Measurements from ENCODE around the gene SMIM45.

The SMIM45 gene

DNA sequence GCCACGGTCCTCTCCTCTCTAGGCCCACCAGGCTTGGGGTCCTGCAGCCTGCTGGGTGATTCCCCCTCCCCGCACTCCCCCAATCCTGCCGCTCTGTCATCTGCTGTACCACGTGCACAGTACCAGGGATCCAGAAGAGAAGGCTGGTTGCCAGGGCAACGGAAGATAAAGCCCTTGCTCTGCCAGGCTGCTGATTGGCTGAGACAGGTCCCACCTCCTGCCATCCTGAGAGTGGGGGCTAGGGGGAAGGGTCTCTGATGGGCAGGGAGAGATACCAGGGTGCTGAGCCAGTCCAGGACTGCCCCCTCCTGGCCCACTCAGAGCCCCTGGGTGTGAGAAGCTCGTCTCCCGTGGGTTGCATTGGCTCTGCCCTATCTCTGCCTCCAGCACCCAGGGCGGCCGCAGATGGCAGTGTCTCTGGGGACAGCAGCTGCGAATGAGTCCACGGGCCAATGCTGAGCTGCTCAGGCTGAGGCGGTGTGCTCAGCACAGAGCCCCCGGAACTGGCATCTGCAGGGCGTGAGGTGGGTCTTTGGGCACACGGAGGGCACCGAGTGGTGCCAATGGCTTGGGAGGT lies at the start of gene SMIM45:
Gene SMIM45, plus strand, starts transcription at position 253 of the 577 bp plus-strand sequence.
- DNase-seq (ENCODE audit: low read depth in 3 of 3) = no peak

DNA sequence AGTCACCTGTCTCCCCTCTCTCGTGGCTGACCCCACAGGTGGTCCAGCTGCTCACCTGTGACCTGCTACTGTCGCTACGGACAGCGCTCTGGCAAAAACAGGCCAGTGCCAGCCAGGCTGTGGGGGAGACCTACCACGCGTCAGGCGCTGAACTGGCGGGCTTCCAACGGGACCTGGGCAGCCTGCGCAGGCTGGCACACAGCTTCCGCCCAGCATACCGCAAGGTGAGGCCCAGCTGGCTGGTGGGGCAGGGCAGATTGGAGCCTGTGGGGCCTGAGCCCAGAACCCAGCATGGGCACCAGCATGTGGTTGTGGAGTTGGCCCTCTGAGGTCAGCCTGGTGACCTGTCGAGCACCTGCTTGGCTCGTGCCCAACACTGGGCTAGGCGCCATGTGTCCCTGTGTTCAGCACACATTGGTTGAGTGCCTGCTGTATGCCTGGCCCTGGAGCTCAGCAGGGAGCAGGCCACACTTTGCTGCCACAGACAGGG lies 49.0 kb upstream of the SMIM45 start:
- DNase-seq (ENCODE audit: low read depth in 3 of 3) = no peak

DNA sequence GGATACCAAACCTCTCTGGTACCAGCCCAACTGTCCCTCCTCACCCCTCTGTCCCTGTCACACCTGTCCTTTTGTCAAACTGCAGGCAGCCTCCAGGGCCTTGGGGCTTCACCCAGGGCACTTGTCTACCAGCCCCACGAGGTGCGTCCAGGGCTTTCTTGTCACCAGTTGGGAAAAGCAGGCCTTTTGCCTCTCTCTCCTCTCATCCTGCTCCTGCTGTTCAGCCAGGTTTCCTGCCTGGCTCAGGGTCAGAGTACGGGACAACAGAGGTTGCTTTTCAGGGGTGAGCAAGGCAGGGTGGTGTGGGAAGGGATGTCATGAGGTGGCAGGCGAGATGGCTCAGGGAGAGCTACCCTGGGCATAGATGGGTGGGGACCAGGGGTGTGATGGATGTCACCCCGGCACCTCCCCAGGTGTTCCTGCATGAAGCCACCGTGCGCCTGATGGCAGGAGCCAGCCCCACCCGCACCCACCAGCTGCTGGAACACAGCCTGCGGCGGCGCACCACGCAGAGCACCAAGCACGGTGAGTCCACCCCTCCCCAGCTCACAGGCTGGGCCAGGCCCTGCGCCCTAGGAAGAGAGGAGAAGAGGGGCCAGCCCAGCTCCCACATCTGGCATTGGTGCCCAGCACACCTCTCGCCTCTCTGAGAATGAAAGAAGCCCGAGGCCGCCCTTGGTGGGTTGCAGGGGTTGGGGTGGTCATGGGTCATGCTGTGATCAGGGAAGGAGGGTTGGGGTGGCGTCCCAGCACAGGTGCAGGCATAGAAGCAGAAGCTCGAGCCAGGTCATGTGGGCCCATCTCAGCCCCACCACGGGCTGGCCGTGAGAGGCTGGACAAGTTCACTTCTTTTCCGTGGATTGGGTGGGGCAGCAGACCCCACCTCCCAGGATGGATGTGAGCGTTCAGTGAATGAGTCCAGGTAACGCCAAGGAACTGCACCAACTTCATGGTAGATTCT lies 47.2 kb upstream of the SMIM45 start:
- DNase-seq (ENCODE audit: low read depth in 3 of 3) = no peak

DNA sequence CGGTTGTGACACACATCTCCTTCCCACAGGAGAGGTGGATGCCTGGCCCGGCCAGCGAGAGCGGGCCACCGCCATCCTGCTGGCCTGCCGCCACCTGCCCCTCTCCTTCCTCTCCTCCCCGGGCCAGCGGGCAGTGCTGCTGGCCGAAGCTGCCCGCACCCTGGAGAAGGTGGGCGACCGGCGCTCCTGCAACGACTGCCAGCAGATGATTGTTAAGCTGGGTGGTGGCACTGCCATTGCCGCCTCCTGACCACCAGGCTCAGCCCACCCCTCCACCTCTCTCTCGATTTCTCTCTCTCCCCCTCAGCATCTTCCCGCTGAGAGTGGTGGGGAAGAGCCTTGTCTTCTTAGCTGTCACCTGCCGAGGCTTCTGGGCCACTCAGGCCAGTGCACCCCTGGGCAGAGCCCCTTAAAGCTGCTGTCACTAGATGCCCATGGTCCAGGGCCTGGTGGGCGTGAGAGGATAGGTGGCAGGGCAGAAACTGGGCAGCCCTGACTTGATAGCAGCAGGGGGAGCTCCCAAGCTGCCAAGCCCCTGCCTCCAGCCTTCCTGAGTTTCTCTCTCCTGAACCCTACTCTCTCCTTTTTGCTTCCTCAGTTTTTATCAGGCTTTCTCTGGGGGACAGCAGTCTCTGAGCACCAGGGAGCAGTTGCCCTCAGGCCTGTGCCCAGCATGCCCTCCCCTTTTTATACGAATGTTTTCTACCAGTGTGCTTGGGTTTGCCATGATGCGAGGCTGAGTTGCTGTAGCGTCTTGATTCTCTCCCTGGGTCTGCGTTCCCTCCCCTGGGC lies 46.3 kb upstream of the SMIM45 start:
- DNase-seq (ENCODE audit: low read depth in 3 of 3) = no peak

DNA sequence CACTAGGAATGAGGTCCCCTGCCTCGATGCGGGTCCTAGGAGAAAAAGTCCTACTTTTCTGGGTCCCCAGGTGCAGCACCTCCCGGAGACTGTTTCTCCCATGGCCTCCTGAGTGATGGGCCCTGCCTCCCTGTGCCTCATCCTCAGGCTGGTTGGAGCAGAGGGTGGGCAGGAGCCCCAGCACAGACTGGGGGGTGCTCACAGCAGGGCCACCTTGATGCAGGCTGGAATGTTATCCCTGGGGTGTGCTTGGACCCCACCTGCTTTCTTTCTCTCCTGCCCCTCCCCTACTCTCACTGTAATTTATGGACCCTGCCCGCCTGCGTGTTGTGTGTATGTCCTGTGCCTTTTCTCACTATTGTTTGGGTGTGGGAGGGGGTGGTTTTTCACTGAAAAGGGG lies 45.1 kb upstream of the SMIM45 start:
- DNase-seq (ENCODE audit: low read depth in 3 of 3) = no peak

DNA sequence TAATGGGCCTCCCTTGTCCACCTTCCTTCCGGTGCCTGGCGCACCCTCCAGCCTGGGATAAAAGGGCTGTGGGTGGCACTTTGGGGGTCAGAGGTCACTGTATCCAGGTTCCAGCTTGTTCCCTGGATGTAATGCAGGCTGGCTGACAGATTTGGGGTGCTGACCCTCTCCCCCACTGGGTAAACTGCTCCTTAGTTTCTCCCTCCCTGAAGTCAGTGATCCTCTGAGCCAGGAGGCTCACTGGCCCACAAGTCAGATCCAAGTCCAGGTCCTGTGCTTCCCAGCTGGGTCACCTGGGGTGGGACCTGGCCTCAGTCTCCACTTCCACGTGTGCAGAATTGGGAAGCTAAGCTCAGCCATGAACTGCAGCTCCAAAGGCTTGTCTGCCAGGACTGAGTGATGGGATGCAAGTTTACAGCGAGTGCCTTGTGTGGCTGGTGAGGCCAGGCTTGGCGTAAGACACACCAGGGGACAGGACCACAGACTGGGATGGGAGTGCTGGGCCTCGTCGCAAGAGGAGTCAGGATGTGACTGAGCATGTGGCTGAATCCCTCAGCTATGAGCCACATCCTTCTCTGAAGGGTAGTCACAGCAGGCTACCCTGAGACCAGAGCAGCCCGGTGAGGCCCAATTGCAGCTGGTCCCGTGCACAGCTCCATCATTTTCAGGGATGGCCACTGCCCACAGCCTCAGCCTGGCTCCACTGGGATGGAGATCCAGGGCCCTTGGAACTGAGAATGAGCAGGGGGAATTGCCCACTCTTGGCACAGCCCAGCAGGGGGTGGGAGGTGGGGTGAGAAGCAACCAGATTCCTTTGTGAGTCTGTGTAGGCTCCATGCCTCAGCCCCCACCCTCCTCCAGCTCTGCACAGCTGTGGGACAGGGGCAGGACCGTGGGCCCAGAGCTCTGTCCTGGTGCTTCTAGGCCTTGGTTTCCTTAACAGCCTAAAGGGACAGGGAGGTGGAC lies 44.2 kb upstream of the SMIM45 start:
- DNase-seq (ENCODE audit: low read depth in 3 of 3) = no peak

DNA sequence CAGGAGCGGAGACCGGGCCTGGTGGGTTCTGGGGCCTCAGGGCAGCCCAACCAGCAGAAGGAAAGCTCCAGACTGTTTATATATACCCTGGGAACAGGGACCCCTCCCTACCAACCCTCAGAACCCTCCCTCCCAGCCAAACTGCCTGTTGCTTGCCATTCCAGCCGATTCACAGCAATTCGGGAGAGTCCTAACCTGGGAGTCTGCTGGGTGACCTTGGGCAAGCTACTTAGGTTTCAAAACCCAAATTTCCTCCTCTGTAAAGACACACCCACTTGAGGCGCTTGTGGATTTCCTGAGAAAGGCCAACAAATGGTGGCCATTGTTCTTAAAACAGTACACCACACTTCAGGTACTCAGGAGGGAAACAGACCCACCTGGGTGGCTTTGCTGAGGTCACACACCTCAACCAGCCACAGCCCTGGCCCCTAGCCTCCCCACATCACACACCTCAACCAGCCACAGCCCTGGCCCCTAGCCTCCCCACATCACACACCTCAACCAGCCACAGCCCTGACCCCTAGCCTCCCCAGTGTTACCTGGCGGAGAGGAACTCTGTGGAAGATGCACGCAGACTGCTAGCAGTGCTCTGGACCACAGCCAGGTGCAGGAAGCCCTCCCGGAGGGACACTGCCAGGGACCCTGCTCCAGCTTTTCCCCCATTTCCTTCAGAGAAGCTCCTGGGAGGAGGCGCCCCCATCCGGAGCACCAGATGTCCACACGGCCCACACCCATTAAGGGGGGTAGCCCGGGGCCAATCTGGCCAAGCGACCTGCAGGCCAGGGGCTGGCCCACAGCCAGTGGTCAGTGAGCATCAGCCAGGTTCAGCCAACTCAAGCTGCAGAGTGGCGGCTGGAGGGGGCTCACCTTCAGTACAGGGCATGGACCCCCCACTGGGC lies 43.3 kb upstream of the SMIM45 start:
- DNase-seq (ENCODE audit: low read depth in 3 of 3) = no peak

DNA sequence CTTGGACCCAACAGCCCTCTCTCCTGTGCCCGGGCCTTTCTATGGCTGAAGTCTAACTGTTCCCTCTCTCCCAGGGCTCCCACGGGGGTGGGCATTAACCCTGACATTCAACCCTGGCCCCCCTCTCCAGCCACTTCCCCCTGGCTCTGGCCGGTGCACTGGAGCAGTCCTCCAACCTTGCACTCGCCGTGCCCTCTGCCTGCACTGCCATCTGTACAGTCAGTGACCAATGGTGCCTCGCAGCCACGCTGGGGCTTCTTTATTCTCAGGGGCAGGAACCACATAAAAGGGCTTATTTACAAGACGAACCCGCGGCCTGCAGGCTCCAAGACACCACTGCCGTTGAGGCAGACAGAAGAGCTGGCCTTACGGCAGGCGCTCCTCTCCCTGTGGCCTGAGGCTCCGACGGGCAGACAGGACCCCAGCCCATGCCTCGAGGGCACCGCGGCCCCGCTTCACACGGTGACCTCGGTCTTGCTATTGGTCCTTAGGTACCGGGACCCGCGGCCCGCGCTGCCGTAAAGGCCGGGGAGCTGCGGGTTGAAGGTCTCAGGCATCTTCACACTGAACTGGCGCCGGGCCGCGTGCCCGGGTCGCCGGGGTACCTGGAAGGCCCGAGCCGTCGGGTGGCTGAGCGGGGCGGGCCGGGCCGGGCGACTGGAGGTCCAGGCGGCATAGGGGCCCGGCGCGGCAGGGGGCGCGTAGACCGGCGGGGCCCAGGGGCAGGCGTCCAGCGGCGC lies 42.5 kb upstream of the SMIM45 start:
- DNase-seq (ENCODE audit: low read depth in 3 of 3) = no peak

DNA sequence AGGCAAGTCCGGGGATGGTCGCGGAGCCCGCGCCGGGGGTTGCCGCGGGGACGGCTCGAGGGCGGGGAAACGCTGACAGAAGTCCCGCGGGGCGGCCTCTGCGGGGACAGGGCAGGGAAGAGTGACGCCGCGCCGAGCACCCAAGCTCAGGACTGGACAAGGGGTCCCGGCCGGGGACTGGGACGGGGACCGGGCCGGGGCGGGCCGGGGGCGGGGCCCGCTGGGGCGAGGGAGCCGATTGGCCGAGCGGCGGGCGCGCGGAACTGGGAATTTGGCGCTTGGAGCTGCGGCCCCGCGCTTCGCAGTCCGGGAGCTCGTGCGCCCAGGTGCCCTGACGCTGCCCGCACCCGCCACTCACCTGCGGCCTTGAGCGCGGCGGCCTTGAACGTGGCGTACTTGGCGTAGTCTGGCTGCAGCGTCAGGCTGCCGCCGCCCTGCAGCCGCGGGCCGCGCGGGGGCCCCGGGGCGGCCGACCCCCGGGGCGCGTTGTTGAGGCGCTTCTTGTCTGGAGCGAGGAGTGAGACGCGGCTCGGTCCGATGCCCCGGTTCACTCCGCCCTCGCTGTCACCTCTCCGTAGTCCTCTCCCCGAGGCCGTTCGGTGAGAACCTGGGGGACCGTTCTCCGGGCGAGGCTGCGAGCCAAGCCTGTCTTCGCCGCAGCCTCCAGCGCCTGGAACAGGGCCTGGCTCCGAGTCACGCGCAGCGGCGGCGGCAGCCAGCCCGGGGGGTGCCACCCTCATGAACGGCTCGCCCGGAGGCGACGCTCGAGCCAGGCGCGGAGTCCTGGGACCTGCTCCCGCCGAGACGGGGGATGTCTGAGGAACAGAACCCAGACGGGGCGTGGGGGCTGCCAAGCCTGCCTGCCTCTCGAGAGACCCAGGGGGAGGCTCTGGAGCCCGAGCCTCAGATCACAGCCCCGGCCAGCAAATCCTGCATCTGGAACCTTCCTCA lies 41.6 kb upstream of the SMIM45 start:
- no peak for DNase-seq (ENCODE audit: low read depth in 3 of 3)

DNA sequence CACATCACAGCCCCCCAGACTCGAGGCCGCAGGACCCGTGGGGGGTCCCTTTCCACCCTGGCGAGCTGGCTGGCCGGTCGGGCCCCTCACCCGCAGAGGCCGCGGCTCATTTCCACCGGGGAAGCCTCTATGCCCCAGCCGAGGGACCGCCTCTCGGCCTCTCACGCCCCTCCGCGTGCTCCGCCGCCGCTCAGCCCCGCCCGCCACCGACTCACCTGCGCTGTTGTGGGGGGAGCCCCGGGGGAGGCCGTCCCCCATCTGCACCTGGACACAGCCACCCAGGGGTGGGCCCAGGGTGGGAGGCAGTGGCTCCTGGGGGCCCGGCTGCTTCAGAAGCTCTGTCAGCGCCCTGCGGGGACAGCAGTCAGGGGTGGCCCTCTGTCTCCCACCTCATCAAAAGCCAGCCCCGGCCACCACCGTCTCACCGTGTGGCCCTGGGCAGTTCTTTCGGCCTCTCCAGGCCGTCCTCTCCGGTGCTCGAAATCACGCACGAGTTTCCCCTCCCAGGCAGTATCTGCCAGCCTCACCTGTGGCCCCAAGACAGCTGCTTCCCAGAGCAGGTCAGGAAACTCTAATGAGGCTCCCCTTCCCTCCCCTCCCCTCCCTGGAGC lies 40.8 kb upstream of the SMIM45 start:
- no peak for DNase-seq (ENCODE audit: low read depth in 3 of 3)

DNA sequence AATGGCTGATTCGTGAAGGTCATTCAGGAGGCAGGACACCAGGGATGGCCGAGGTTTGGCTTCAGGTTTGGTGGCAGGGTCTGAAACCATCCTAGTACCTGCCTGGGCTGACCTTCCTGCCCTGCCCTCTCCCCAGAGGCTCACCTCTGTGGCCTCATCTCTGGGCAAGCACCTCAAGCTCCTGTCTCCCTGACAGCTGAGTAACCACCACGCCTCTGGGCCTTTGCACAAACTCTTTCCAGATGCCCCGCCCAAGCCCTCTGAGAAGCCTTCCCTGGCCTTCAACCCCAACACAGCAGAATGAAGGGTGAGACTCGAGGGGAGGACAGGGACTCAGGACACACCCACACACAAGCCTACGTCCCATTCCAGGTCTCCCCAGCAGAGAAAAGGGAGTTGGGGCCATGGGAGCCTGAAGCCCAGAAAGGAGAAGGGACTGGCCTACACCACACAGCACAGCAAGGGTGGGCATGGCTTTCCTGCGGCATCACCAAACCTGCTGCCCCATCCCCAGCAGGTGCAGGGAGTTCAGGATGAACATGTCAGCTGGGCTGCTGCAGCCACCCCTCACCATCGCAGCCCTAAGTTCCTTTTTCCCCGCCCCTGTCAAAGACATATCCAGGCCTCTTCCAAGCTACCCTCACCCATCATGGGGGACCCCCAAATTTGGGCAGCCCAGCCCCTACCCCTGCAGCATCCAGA lies 39.5 kb upstream of the SMIM45 start:
- no peak for DNase-seq (ENCODE audit: low read depth in 3 of 3)

DNA sequence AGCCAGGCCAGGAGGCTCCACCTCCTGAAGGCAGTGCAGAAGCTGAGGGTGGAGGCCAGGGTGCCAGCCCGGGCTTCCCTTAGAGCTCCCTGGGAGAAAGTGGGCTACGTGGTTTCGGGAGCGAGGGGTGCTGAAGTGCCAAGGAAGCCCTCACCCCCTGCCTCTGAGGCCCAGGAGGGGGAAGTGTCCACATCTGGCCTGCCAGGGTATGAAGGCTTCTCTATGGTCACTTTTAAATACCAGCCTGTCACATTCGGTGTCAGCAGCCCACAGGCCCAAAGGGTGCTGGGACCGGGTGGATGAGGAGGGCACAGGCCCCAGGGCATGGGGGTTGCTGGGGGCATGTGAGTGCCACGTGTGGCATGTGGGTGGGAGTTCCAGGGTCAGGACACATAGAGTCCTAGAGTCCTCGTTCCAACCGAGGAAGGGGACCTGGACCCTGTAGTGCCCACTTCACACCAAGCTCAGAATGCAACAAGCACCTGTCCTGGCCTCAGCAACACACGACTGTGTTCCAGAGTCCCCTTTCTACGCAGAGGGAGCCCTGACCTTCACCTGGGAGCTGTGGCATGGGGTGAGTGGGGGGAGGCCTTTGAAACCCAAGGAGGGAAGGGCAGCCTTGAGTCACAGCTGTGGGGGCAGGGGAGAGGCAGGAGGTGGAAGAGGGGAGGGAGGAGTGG lies 38.8 kb upstream of the SMIM45 start:
- DNase-seq (ENCODE audit: low read depth in 3 of 3) = no peak

DNA sequence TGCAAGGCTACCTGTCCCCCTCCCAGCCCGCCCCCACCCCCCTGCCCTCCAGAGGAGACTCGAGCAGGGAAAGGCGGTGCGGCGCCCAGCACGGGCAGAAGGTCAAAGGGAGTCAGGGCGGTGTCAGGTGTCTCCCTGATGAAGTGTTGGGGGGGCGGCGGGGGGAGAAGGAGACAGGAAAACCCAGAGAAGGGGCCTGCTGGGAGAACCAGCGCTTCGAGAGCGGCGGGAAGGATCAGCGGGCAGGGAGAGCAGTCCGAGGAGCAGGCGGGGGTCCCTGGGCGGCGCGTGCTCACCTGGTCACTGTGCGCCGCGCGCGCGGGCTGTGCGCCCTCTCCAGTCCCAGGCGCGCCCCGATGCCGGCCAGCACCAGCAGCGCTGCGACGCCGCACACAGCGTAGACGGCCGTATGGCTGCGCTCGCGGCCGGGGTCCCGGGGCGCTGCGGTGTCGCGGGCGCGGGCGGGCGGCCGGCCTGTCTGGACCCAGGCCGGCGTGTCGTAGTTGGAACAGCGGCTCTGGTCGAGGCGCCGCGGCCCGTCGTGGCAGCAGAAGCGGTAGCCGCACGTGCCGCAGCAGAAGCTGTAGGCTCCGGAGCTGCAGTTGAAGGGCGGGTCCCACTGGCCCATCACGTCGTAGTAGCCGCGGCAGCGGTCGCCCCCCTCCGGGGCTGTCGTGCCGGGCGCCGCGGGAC lies 38.0 kb upstream of the SMIM45 start:
- DNase-seq (ENCODE audit: low read depth in 3 of 3) = no peak

DNA sequence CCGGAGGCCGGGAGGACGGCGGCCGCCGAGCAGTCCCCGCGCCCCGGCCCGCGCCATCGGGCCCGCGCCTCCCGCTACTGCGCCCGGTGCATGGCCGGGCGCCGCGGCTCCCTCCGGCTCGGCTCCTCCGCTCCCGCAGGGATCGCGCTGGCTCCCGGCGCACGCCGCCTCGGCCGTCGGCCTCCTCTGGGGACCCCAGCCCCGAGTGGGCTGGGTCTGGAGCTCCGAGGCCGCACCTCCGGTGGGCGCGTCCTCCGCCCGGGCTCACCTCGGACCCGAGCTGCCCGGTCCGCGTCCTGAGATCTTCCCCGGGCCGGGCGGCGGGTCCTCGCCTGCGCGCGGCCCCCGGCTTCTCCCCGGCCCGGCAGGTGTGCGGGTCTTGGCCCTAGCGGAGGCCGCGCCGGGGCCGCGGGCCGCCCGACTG lies 37.3 kb upstream of the SMIM45 start:
- no peak for DNase-seq (ENCODE audit: low read depth in 3 of 3)

DNA sequence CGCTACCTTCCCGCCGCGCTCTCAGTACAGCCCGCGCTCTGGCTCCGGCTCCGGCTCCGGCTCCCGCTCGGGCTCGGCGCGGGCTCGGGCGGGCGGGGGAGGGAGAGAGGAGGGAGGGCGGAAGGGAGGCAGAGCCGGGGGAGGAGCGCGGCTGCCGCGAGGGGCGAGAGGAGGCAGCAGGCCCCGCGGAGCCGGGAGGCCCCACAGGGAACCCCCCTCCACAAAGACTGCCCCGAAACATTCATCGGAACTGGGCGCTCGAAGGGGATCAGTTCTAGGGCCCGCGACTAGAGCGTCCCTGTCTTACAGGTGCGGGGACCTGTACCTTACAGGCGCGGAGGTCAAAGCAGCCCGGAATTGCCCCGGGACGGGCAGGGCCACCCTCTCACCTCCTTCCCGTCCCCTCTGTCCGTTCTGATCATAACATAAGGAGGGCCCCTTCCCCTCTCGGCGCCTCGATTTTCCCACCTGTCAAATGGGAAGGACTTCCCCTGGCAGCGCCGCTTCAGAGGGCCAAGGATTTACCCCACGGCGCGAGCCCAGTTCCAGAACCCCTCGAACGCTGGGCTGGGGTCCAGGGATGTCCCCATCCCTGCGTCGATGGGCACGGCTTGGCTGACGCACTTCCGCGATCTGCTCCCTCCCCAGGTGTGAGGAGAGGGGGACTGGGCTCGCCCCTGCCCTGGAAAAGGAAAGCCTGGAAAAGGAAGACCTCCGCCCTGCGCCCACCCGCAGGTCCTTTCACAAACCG lies 36.7 kb upstream of the SMIM45 start, which contains the start of gene SHISA8:
Gene SHISA8, minus strand, starts transcription at position 40 of the 751 bp plus-strand sequence. CDS start 407 bp downstream, outside the sequence.
- DNase-seq (ENCODE audit: low read depth in 3 of 3) = peak in 2 of 3 experiments; percentile 40 to 45
